GM21619 (cell line): Measurements from ENCODE around the gene CCDC38.
A peak's percentile ranks its signal among the peaks of the same experiment; 100 is the strongest.
"Not testable (repeated sequence)": the region's sequence is repeated elsewhere in the genome, so short reads cannot be mapped to it uniquely, and the experiment has no call there.

Experiments used
- ATAC-seq: cut with Tn5 transposase; IDR thresholded peaks from one replicate; pipeline ENCODE4 v1.9.1; 2021; ENCODE audit not compliant: unreplicated experiment

The CCDC38 gene

GRCh38 chr12:95942524-95943329, at the start of gene CCDC38:
Gene CCDC38, minus strand, starts transcription at chr12:95942614. Its CDS starts 6,105 bp downstream, at chr12:95936509.
- peak; percentile 99 for ATAC-seq

- ATAC-seq: no peak
Observed at GRCh38 chr12:95990136-95990535, 47.7 kb upstream of the CCDC38 start.

GRCh38 chr12:95989504-95990123, 47.2 kb upstream of the CCDC38 start:
- ATAC-seq: no peak

- ATAC-seq: no peak
Observed at GRCh38 chr12:95988506-95989275, 46.3 kb upstream of the CCDC38 start.

GRCh38 chr12:95986635-95987570, 44.5 kb upstream of the CCDC38 start:
- ATAC-seq: no peak

- ATAC-seq: no peak
Observed at GRCh38 chr12:95984682-95985081, 42.3 kb upstream of the CCDC38 start.

GRCh38 chr12:95982602-95983001, 40.2 kb upstream of the CCDC38 start:
- ATAC-seq: no peak

GRCh38 chr12:95980437-95980836, 38.0 kb upstream of the CCDC38 start:
- no peak for ATAC-seq

- no peak for ATAC-seq
Observed at GRCh38 chr12:95978774-95979173, 36.4 kb upstream of the CCDC38 start.

GRCh38 chr12:95978351-95978750, 35.9 kb upstream of the CCDC38 start:
- no peak for ATAC-seq

GRCh38 chr12:95977764-95978305, 35.4 kb upstream of the CCDC38 start:
- no peak for ATAC-seq

GRCh38 chr12:95976416-95976832, 34.0 kb upstream of the CCDC38 start:
- ATAC-seq: no peak

- no peak for ATAC-seq
Observed at GRCh38 chr12:95975491-95975890, 33.1 kb upstream of the CCDC38 start.

- ATAC-seq: no peak
Observed at GRCh38 chr12:95974358-95974757, 31.9 kb upstream of the CCDC38 start.

GRCh38 chr12:95972832-95973456, 30.5 kb upstream of the CCDC38 start:
- no peak for ATAC-seq

GRCh38 chr12:95970905-95971304, 28.5 kb upstream of the CCDC38 start:
- ATAC-seq: no peak

GRCh38 chr12:95969116-95969515, 26.7 kb upstream of the CCDC38 start:
- ATAC-seq: not testable (repeated sequence)

GRCh38 chr12:95967301-95967700, 24.9 kb upstream of the CCDC38 start:
- no peak for ATAC-seq

- ATAC-seq: no peak
Observed at GRCh38 chr12:95966287-95966870, 24.0 kb upstream of the CCDC38 start.
